GM12878 (cell line): ENCODE measurements around the gene ANKIB1. TPM values are rescaled to one million over a fixed set of nuclear protein-coding genes. Genes with fewer than 3 reads are reported as not detected.

Source experiments
- CEBPB ChIP-seq, 2 experiments: fragments of 150-350 bp in 1 of 2; IDR thresholded peaks; 2 replicates each; pipeline ENCODE4 v1.6.1; 2012 to 2014; ENCODE audit warnings: low read depth in 2 of 2, low read length in 2 of 2, borderline replicate concordance in 1 of 2, inconsistent platforms in 1 of 2
- DPF2 ChIP-seq: fragments of 450-650 bp; IDR thresholded peaks from 2 replicates; pipeline ENCODE4 v1.6.1; 2017; ENCODE audit warnings: mild to moderate bottlenecking
- ETV6 ChIP-seq, 2 experiments: fragments of 450-650 bp in 1 of 2; IDR thresholded peaks in 1 of 2; conservative IDR thresholded peaks in 1 of 2; 2 replicates each; pipeline ENCODE4 v1.6.1; 2014; ENCODE audit warnings: antibody characterized with exemption in 1 of 2, borderline replicate concordance in 1 of 2, low read depth in 1 of 2, mild to moderate bottlenecking in 1 of 2, moderate library complexity in 1 of 2
- FOS ChIP-seq: IDR thresholded peaks from 3 replicates; pipeline ENCODE4 v1.6.1; 2011; ENCODE audit warnings: borderline replicate concordance; ENCODE audit not compliant: insufficient read length; ENCODE audit errors: extremely low read depth
- HCFC1 ChIP-seq: fragments of 150-350 bp; IDR thresholded peaks from 2 replicates; pipeline ENCODE4 v1.6.1; 2014; ENCODE audit warnings: low read length
- HDAC6 ChIP-seq: fragments of 200-600 bp; sonication (generic); IDR thresholded peaks from one replicate; pipeline ENCODE4 v1.8.0; 2017; ENCODE audit warnings: antibody characterized with exemption; ENCODE audit not compliant: unreplicated experiment
- MXI1 ChIP-seq: fragments of 150-350 bp; IDR thresholded peaks from 2 replicates; pipeline ENCODE4 v1.6.1; 2011; ENCODE audit warnings: low read depth, mild to moderate bottlenecking, inconsistent platforms, low read length, improper control_type of control experiment
- PAX8 ChIP-seq: fragments of 450-650 bp; IDR thresholded peaks from 2 replicates; pipeline ENCODE4 v1.6.1; 2017; ENCODE audit warnings: mild to moderate bottlenecking, moderate library complexity
- RBBP5 ChIP-seq: fragments of 200-600 bp; sonication (generic); conservative IDR thresholded peaks from 2 replicates; pipeline ENCODE4 v1.6.1; 2016
- RELA ChIP-seq: fragments of 450-650 bp; IDR thresholded peaks from 2 replicates; pipeline ENCODE4 v1.8.0; 2014; ENCODE audit warnings: borderline replicate concordance; ENCODE audit not compliant: partially characterized antibody
- RUNX3 ChIP-seq: IDR thresholded peaks from 2 replicates; pipeline ENCODE4 v1.6.1; 2012; ENCODE audit warnings: low read length, inconsistent platforms
- SMARCA5 ChIP-seq: fragments of 450-650 bp; IDR thresholded peaks from 2 replicates; pipeline ENCODE4 v1.6.1; 2017; ENCODE audit warnings: mild to moderate bottlenecking
- SRF ChIP-seq, 2 experiments: IDR thresholded peaks; 2 replicates each; pipeline ENCODE4 v1.6.1; 2011; ENCODE audit warnings: low read depth in 2 of 2, low read length in 2 of 2, mild to moderate bottlenecking in 1 of 2, moderate library complexity in 1 of 2
- TARDBP ChIP-seq: IDR thresholded peaks from 2 replicates; pipeline ENCODE4 v1.6.1; 2016; ENCODE audit warnings: borderline replicate concordance
- TCF3 ChIP-seq: IDR thresholded peaks from 2 replicates; pipeline ENCODE4 v1.6.1; 2012; ENCODE audit warnings: low read depth, mild to moderate bottlenecking, low read length, borderline replicate concordance; ENCODE audit not compliant: insufficient read depth
- YY1 ChIP-seq: IDR thresholded peaks from 2 replicates; pipeline ENCODE4 v1.6.1; 2011; ENCODE audit warnings: low read depth, mild to moderate bottlenecking, low read length
- ZNF207 ChIP-seq: fragments of 450-650 bp; IDR thresholded peaks from 2 replicates; pipeline ENCODE4 v1.6.1; 2014; ENCODE audit warnings: antibody characterized with exemption, mild to moderate bottlenecking, borderline replicate concordance
- ZNF217 ChIP-seq: fragments of 450-650 bp; IDR thresholded peaks from 2 replicates; pipeline ENCODE4 v1.6.1; 2017; ENCODE audit warnings: antibody characterized with exemption, mild to moderate bottlenecking
- polyA plus RNA-seq, 11 experiments: library from polyadenylated mRNA; depleted of rRNA in 4 of 11; unstranded in 6 of 11; stranded (reverse) in 5 of 11; fragments of >200 nt; fragmentation: Nextera tagmentation in 4 of 11; fragmentation: Illumina TruSeq in 1 of 11; extraction: Ambion mirVana in 4 of 11; extraction: Trizol in 1 of 11; gene quantifications; 1 replicate in 1 of 11; 2 replicates in 10 of 11; pipeline versions ENCODE4 v1.2.1 to v1.2.3, GENCODE V29; 2011 to 2016; ENCODE audit warnings: inconsistent platforms in 2 of 11, missing spikeins in 2 of 11, low read depth in 1 of 11
- total RNA-seq, 4 experiments: library from RNA; depleted of rRNA in 3 of 4; stranded (reverse); fragments of >200 nt in 3 of 4; fragmentation: Illumina TruSeq in 1 of 4; extraction: Trizol in 1 of 4; gene quantifications; 2 replicates each; pipeline versions ENCODE4 v1.2.1 to v1.2.3, GENCODE V29; 2013 to 2021
- TF ChIP-seq, protein P1 (sequence below): fragments of 450-650 bp; formaldehyde crosslinking; IDR thresholded peaks from 2 replicates; pipeline ENCODE4 v1.5.0; 2022; ENCODE audit warnings: mild to moderate bottlenecking, missing genetic modification characterization
- TF ChIP-seq, protein P2 (sequence below): fragments of 450-650 bp; conservative IDR thresholded peaks from 2 replicates; pipeline ENCODE4 v1.6.1; 2017; ENCODE audit warnings: mild to moderate bottlenecking, moderate library complexity
- TF ChIP-seq, protein P3 (sequence below): fragments of 150-350 bp; IDR thresholded peaks from 2 replicates; pipeline ENCODE4 v1.6.1; 2014; ENCODE audit warnings: mild to moderate bottlenecking, low read depth, low read length
- TF ChIP-seq, protein P4 (sequence below): IDR thresholded peaks from 2 replicates; pipeline ENCODE4 v1.6.1; 2011; ENCODE audit warnings: low read depth, low read length, improper control_type of control experiment, borderline replicate concordance

ANKIB1 gene
- total and polyA plus RNA-seq, 10 of the 15 experiments (the other 5 are each of a cell fraction or from before 2014, with no cell fraction given): 9.0 to 54.0 (median 21.9) TPM

DNA sequence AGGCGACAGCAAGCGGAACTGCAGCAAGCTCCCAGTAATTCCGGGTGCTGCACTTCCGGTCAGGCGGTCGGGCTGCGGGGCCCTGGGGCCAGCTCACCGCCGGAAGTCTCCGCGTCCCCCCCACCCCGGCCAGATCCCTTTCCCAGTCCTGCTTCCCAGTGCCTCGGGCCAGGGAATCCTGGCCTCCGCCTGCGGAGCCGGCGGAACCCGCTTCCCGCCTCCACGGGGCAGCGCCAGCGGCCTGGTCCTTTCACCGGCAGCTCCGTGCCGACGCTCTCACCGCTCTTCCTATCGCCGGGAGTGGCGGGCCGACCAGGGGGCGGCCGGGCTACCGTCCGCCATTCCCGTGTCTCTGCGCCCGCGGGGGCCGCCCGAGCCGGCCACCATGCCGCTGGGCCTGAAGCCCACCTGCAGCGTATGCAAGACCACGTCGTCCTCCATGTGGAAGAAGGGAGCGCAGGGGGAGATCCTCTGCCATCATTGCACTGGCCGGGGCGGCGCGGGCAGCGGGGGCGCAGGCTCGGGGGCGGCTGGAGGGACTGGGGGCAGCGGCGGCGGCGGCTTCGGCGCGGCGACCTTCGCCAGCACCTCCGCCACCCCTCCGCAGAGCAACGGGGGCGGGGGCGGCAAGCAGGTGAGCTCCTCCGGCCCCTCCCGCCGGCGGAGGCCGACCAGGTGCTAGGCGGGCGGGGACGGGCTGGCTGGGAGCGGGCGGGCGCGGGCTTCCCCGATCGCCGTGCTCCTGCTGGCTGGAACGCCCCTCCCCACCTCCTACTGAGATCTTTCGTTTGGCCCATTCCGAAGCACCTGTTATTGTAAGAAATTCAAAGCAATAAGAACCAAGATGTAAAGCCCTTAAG is 201.8 kb downstream of the ANKIB1 start, which contains the start of gene GATAD1 (continued):
- TF ChIP-seq, protein P1, sequence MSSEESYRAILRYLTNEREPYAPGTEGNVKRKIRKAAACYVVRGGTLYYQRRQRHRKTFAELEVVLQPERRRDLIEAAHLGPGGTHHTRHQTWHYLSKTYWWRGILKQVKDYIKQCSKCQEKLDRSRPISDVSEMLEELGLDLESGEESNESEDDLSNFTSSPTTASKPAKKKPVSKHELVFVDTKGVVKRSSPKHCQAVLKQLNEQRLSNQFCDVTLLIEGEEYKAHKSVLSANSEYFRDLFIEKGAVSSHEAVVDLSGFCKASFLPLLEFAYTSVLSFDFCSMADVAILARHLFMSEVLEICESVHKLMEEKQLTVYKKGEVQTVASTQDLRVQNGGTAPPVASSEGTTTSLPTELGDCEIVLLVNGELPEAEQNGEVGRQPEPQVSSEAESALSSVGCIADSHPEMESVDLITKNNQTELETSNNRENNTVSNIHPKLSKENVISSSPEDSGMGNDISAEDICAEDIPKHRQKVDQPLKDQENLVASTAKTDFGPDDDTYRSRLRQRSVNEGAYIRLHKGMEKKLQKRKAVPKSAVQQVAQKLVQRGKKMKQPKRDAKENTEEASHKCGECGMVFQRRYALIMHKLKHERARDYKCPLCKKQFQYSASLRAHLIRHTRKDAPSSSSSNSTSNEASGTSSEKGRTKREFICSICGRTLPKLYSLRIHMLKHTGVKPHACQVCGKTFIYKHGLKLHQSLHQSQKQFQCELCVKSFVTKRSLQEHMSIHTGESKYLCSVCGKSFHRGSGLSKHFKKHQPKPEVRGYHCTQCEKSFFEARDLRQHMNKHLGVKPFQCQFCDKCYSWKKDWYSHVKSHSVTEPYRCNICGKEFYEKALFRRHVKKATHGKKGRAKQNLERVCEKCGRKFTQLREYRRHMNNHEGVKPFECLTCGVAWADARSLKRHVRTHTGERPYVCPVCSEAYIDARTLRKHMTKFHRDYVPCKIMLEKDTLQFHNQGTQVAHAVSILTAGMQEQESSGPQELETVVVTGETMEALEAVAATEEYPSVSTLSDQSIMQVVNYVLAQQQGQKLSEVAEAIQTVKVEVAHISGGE: peak; percentile 55
- TF ChIP-seq MXI1 (no peak; the same call in none of the 2 replicates), DPF2 (peak; percentile 70), HCFC1 (0 out of 2 replicates have a peak, but pooled peaks have one; percentile 38), CEBPB (IDR thresholded peaks at IDR 0.05; ENCODE audit: borderline replicate concordance in 1 of 2, low read depth in 2 of 2, low read length in 2 of 2) (no peak), TARDBP (no peak), FOS (no peak), TCF3 (0 out of 2 replicates have a peak, but pooled peaks have one; percentile 20), SRF (IDR thresholded peaks at IDR 0.05; ENCODE audit: low read depth in 2 of 2, low read length in 2 of 2) (no peak), SMARCA5 (peak; percentile 45; the same call in 1 of the 2 replicates), RELA (no peak), RBBP5 (no peak), ZNF217 (no peak), ZNF207 (no peak), RUNX3 (peak; percentile 40), HDAC6 (peak; percentile 51), ETV6 (conservative IDR thresholded peaks at IDR 0.05 in 1 of 2, IDR thresholded peaks at IDR 0.05 in 1 of 2; ENCODE audit: borderline replicate concordance in 1 of 2, low read depth in 1 of 2) (no peak), YY1 (no peak; the same call in none of the 2 replicates), PAX8 (no peak)
- TF ChIP-seq, protein P2, sequence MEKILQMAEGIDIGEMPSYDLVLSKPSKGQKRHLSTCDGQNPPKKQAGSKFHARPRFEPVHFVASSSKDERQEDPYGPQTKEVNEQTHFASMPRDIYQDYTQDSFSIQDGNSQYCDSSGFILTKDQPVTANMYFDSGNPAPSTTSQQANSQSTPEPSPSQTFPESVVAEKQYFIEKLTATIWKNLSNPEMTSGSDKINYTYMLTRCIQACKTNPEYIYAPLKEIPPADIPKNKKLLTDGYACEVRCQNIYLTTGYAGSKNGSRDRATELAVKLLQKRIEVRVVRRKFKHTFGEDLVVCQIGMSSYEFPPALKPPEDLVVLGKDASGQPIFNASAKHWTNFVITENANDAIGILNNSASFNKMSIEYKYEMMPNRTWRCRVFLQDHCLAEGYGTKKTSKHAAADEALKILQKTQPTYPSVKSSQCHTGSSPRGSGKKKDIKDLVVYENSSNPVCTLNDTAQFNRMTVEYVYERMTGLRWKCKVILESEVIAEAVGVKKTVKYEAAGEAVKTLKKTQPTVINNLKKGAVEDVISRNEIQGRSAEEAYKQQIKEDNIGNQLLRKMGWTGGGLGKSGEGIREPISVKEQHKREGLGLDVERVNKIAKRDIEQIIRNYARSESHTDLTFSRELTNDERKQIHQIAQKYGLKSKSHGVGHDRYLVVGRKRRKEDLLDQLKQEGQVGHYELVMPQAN: 0 out of 2 replicates have a peak, but pooled peaks have one; percentile 36
- TF ChIP-seq, protein P3, sequence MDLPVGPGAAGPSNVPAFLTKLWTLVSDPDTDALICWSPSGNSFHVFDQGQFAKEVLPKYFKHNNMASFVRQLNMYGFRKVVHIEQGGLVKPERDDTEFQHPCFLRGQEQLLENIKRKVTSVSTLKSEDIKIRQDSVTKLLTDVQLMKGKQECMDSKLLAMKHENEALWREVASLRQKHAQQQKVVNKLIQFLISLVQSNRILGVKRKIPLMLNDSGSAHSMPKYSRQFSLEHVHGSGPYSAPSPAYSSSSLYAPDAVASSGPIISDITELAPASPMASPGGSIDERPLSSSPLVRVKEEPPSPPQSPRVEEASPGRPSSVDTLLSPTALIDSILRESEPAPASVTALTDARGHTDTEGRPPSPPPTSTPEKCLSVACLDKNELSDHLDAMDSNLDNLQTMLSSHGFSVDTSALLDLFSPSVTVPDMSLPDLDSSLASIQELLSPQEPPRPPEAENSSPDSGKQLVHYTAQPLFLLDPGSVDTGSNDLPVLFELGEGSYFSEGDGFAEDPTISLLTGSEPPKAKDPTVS: 0 out of 2 replicates have a peak, but pooled peaks have one; percentile 56
- TF ChIP-seq, protein P4, sequence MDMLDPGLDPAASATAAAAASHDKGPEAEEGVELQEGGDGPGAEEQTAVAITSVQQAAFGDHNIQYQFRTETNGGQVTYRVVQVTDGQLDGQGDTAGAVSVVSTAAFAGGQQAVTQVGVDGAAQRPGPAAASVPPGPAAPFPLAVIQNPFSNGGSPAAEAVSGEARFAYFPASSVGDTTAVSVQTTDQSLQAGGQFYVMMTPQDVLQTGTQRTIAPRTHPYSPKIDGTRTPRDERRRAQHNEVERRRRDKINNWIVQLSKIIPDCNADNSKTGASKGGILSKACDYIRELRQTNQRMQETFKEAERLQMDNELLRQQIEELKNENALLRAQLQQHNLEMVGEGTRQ: peak; percentile 13; the same call in 1 of the 2 replicates
